Coronary artery (tissue), 2 donors: ENCODE measurements around the gene SOX1.

ENCODE experiments used
- DNase-seq: peaks from one replicate; pipeline ENCODE4 v3.0.0-alpha.2; 2017; ENCODE audit warnings: low spot score
- H3K27ac ChIP-seq, 2 donors: fragments of 200-600 bp; sonication (generic); one replicate each; pipeline ENCODE4 v1.5.1; 2016 to 2019
- H3K4me3 ChIP-seq: fragments of 200-600 bp; sonication (generic); 2 replicates; pipeline ENCODE4 v1.5.1; 2016; ENCODE audit warnings: mild to moderate bottlenecking, moderate library complexity
- CTCF ChIP-seq: fragments of 200-600 bp; sonication (generic); IDR thresholded peaks from one replicate; pipeline ENCODE4 v1.5.1; 2019; ENCODE audit warnings: antibody characterized with exemption

Gene SOX1

GRCh38 chr13:112098699-112099098 is 31.8 kb downstream of the SOX1 start:
- TF ChIP-seq CTCF: no peak
- Histone ChIP-seq H3K27ac (no peak overlapping the region), H3K4me3 (no peak overlapping the region)
- DNase-seq: no peak

GRCh38 chr13:112101360-112101930 is 34.5 kb downstream of the SOX1 start:
- no peak for DNase-seq
- no peak for TF ChIP-seq CTCF
- no peak overlapping the region for H3K4me3 ChIP-seq

GRCh38 chr13:112102243-112102642 is 35.3 kb downstream of the SOX1 start:
- Histone ChIP-seq H3K27ac (no peak overlapping the region), H3K4me3 (no peak overlapping the region)
- no peak for DNase-seq
- TF ChIP-seq CTCF: no peak

More at GRCh38 chr13:112101360-112101930, 34.5 kb downstream of the SOX1 start:
- no peak overlapping the region for H3K27ac ChIP-seq

- no peak for TF ChIP-seq CTCF
- no peak for DNase-seq
- Histone ChIP-seq H3K27ac (no peak overlapping the region), H3K4me3 (no peak overlapping the region)
Measured at GRCh38 chr13:112103260-112103838, 36.4 kb downstream of the SOX1 start.

GRCh38 chr13:112103961-112104880 is 37.3 kb downstream of the SOX1 start:
- DNase-seq: no peak
- H3K4me3 ChIP-seq: no peak overlapping the region
- TF ChIP-seq CTCF: no peak
- no peak overlapping the region for H3K27ac ChIP-seq

GRCh38 chr13:112104881-112105234 is 37.9 kb downstream of the SOX1 start:
- H3K4me3 ChIP-seq: no peak overlapping the region
- H3K27ac ChIP-seq: no peak overlapping the region
- DNase-seq: no peak
- no peak for TF ChIP-seq CTCF
